NCI-H1105 treated with DMSO at 0.1 percent for 48 hours (cell line): Measurements from ENCODE around the gene HIGD1B.

Experiments used
- DNase-seq: peaks from one replicate; lab custom pipeline; 2025; lab: John Stamatoyannopoulos, UW

The HIGD1B gene

GRCh38 chr17:44878627-44879221, 31.0 kb downstream of the HIGD1B start:
- DNase-seq: peak; percentile 31

GRCh38 chr17:44879376-44879775, 31.7 kb downstream of the HIGD1B start:
- no peak for DNase-seq

DNA sequence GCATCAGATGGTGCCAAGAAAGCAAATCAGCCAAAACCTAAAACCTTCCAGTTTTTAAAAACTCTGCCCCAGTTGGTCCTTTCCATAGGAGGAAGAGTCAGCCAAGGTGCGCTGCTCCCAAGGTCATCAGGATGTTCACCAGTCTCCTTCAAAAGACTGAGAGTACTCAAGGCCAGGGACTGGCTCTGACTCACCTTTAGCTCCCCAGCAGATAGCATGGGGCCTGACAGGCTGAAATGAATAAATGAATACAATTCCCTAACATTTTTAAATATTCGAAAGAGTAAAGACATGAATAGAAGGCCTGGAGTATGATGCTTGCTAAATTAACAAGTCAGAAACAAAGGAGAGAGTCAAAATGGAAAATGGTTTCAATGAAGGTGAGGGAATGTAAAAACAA, 32.4 kb downstream of the HIGD1B start:
- DNase-seq: no peak

GRCh38 chr17:44881145-44881544, 33.5 kb downstream of the HIGD1B start:
- DNase-seq: no peak

- no peak for DNase-seq
Observed at GRCh38 chr17:44884941-44885340, 37.3 kb downstream of the HIGD1B start.

- no peak for DNase-seq
Observed at GRCh38 chr17:44887016-44887415, 39.3 kb downstream of the HIGD1B start.

- no peak for DNase-seq
Observed at GRCh38 chr17:44887971-44888954, 40.6 kb downstream of the HIGD1B start.

GRCh38 chr17:44889003-44889402, 41.3 kb downstream of the HIGD1B start:
- no peak for DNase-seq

DNA sequence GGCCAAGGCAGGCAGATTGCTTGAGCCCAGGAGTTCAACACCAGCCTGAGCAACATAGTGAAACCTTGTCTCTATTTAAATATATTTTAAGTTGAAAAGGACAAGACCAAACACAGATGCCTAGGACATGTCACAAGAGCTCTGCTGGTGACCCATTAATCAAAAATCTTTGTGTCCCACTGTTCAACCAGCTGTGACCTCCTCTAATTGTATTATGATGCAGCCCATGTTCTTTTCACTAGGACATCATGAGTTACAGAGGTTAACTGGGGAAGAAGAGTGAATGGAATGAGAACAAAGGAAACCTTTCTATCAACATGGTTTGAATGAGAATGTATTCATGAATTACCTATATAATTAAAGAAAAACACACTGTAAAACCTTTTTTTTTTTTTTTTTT, 44.6 kb downstream of the HIGD1B start:
- no peak for DNase-seq

- no peak for DNase-seq
Observed at GRCh38 chr17:44894642-44895041, 47.0 kb downstream of the HIGD1B start.

- no peak for DNase-seq
Observed at GRCh38 chr17:44898768-44899073, 51.0 kb downstream of the HIGD1B start.

- peak; percentile 89 for DNase-seq
Observed at GRCh38 chr17:44899074-44899782, 51.5 kb downstream of the HIGD1B start, which contains the start of gene EFTUD2. TSS of gene EFTUD2 (minus strand) at chr17:44899445. CDS start at chr17:44894521, 4,924 bp downstream.
